GM12873 (cell line): Measurements from ENCODE around the gene VWDE.

Experiments
- CTCF ChIP-seq: IDR thresholded peaks from 2 replicates; pipeline ENCODE4 v1.5.1; 2012; ENCODE audit warnings: low read depth, mild to moderate bottlenecking, moderate library complexity, low read length, control low read depth; ENCODE audit not compliant: insufficient read depth; ENCODE audit errors: missing control alignments

Gene VWDE

GRCh38 chr7:12403287-12404181 is at the start of gene VWDE:
Gene VWDE (minus strand): TSS chr7:12403865. CDS start chr7:12403716, 149 bp downstream.
- TF ChIP-seq CTCF, result no peak

DNA sequence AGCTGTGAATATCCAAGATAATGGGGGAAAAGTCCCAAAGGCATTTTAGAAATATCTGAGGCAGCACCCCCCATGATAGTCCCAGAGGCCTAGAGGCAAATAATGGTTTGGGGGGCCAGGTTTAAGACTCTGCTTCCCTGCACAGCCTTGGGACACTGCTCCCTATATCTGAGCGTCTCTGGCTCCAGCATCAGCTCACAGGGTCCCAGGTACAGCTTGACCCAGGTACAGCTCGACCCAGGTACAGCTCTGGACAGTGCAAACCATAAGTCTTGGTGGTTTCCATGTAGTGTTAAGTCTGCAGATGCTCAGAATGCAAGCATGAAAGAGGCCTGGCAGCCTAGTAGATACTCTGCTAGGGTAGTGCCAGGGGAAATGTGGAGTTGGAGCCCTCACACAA is 47.0 kb upstream of the VWDE start:
- no peak for TF ChIP-seq CTCF

GRCh38 chr7:12444785-12445184 is 41.1 kb upstream of the VWDE start:
- no peak for TF ChIP-seq CTCF

GRCh38 chr7:12440229-12440628 is 36.6 kb upstream of the VWDE start:
- no peak for TF ChIP-seq CTCF

DNA sequence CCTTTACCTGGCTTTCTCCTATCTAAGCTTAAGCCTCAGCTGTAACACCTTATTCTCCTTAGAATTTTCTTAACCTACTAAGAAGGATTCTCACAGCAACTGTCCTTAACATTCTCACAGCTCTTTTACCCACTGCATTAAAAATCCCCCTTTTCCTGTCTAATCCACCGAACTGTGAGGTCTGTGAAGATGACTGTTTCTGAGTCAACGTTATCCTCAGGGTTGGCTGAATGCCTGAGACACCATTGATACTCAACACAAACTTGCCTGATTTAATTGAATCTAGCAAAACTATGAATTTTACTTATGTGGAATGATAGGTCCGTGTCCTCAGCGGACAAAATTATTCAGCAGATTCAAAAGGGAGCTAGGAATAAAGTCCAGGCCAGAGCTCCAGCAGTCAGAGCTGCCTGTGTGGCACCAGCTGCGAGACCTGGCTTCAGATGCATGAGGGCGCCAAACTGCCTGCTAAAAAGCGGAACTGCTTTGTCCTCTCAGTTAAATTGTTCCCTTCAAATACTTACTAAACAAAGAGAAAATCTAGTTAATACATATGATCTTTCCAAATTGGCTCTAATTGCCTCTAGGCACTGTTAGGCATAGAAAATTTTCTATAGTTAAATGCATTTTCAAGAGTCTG is 33.4 kb upstream of the VWDE start:
- peak; percentile 15 for TF ChIP-seq CTCF

- no peak for TF ChIP-seq CTCF
Measured at GRCh38 chr7:12436126-12436525, 32.5 kb upstream of the VWDE start.

DNA sequence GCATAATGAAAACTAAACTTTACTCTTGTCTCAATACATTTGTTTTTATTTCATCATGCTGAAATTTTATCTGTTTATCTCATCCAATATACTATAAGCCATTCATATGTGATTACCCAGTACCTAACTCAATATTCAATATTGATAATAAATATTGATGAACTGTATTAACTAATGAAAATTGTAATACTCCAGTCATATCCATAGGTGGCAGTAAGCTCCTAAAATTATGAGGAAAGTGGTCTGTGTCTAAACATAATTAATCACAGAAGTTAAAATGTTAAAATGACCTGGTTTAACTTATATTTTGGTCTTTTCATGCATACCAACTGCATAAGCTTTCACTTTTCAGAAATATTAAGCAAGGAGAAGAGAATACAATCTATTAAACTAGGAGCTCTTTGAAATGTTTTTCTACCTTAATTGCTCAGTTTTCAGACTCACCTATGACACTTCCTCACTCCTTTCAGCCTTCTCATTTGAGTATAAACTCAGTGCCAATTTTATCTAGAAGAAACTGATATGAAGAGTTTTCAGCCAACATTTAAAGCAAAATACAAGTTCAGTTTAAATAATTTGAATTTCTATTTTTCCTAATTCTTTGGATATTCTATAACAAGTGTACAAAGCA is 30.5 kb upstream of the VWDE start:
- TF ChIP-seq CTCF, result no peak
